Vagina (tissue), 2 donors: ENCODE measurements around the gene ELAVL3.

Experiments
- CTCF ChIP-seq, 3 experiments: fragments of 450-650 bp in 2 of 3; fragments of 200-600 bp in 1 of 3; sonication (generic) in 1 of 3; IDR thresholded peaks; one replicate each; pipeline ENCODE4 v1.5.1; 2017 to 2019; ENCODE audit warnings: antibody characterized with exemption in 3 of 3, mild to moderate bottlenecking in 2 of 3, moderate library complexity in 2 of 3
- POLR2A ChIP-seq, 2 donors: fragments of 450-650 bp; IDR thresholded peaks; one replicate each; pipeline ENCODE4 v1.6.1; 2017; ENCODE audit warnings: antibody characterized with exemption in 2 of 2, mild to moderate bottlenecking in 2 of 2, moderate library complexity in 2 of 2

- no peak for TF ChIP-seq CTCF (IDR thresholded peaks at IDR 0.05)
- TF ChIP-seq POLR2A (IDR thresholded peaks at IDR 0.05) = no peak
These were observed 13.9 kb upstream of the ELAVL3 start for GRCh38 chr19:11494634-11495285.
